Activated CD8-positive, alpha-beta memory T cell treated with anti-CD3 and anti-CD28 coated beads for 4 hours (primary cell): ENCODE results near the gene DYNLT4.

Experiments used
- DNase-seq, 2 donors: peaks; one replicate each; pipeline ENCODE4 v3.0.0-alpha.2; 2020; ENCODE audit warnings: low read depth in 2 of 2

Gene DYNLT4

DNA sequence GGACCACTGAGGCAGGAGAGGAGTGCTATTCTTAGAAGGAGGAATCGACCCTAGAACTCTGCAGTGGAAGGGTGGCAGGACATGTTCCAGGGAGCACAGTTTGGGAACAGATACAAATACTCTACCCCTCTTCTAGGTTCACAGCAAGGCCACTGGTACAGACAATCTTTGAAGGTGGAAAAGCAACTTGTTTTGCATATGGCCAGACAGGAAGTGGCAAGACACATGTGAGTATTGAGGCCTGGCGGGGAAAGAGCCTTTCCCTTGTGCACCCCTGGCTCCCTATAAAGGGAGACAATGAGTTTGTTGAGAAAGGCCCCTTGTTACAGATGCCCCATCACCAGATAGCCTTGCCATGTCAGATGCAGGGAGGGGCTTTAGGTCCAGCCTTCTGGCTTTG lies 49.7 kb downstream of the DYNLT4 start:
- no peak for DNase-seq
